Bronchial epithelial cell (primary cell): ENCODE results near the gene HOXB7. TPM values are rescaled to one million over a fixed set of nuclear protein-coding genes. Genes with fewer than 3 reads are reported as not detected.

ENCODE experiments used
- DNase-seq: peaks from one replicate; pipeline ENCODE4 v3.0.0-alpha.2; 2010; ENCODE audit warnings: low read depth
- FAIRE-seq: peaks from 2 replicates; lab custom pipeline; 2011; peaks lifted over from hg19 to GRCh38; lab: Jason Lieb, UNC
- H3K27me3 ChIP-seq: 2 replicates; pipeline ENCODE4 v1.5.1; 2011; ENCODE audit warnings: low read length; ENCODE audit not compliant: control insufficient read depth, insufficient read depth
- H3K36me3 ChIP-seq: 2 replicates; pipeline ENCODE4 v1.5.1; 2011; ENCODE audit warnings: low read length; ENCODE audit not compliant: control insufficient read depth, insufficient read depth
- H3K4me3 ChIP-seq: 2 replicates; pipeline ENCODE4 v1.5.1; 2011; ENCODE audit warnings: mild to moderate bottlenecking, low read depth, low read length, control low read depth
- total RNA-seq: library from RNA; depleted of rRNA; stranded (reverse); fragments of >200 nt; gene quantifications from 2 replicates; pipeline ENCODE4 v1.2.1, GENCODE V29; 2014
- TF ChIP-seq, protein P1 (sequence below): IDR thresholded peaks from 2 replicates; pipeline ENCODE4 v1.5.1; 2011; ENCODE audit warnings: mild to moderate bottlenecking, moderate library complexity, low read length, control low read depth, inconsistent platforms; ENCODE audit not compliant: insufficient read depth, severe bottlenecking

HOXB7 gene
- total RNA-seq, 1 donor from 2014 or later: not detected

DNA sequence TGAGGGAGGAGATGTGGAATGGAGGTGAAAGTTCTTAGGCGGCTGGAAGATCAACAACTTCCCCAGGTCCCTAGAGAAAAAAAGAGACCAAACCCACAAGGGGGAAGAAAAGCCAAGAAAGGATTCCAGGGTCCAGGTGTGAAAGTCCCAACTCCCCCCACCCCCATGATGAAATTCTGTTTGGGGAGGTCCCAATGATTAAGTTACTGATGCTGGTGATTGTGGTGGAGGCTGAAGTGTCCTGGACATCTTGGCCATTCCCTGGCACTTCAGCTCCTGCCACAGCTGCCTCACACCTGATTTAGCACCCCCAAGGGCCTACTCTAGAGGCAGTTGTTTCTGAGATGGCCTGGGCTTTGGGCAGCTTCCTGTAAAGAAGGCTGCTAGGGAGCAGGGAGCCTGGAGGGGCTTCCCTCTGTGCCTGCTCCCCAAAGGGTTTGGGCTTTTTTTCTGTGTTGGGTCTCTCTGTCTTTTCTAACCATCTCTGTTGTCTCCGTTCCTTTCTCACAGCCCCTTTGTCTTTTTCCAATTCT, 45.7 kb downstream of the HOXB7 start:
- peaks cover 82% of the 10 kb centered on the region for H3K27me3 ChIP-seq
- TF ChIP-seq, protein P1, sequence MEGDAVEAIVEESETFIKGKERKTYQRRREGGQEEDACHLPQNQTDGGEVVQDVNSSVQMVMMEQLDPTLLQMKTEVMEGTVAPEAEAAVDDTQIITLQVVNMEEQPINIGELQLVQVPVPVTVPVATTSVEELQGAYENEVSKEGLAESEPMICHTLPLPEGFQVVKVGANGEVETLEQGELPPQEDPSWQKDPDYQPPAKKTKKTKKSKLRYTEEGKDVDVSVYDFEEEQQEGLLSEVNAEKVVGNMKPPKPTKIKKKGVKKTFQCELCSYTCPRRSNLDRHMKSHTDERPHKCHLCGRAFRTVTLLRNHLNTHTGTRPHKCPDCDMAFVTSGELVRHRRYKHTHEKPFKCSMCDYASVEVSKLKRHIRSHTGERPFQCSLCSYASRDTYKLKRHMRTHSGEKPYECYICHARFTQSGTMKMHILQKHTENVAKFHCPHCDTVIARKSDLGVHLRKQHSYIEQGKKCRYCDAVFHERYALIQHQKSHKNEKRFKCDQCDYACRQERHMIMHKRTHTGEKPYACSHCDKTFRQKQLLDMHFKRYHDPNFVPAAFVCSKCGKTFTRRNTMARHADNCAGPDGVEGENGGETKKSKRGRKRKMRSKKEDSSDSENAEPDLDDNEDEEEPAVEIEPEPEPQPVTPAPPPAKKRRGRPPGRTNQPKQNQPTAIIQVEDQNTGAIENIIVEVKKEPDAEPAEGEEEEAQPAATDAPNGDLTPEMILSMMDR: no peak
- no peak for DNase-seq
- FAIRE-seq: no peak
- no peaks in the 10 kb centered on the region for H3K36me3 ChIP-seq
- H3K4me3 ChIP-seq: no peak overlapping the region

DNA sequence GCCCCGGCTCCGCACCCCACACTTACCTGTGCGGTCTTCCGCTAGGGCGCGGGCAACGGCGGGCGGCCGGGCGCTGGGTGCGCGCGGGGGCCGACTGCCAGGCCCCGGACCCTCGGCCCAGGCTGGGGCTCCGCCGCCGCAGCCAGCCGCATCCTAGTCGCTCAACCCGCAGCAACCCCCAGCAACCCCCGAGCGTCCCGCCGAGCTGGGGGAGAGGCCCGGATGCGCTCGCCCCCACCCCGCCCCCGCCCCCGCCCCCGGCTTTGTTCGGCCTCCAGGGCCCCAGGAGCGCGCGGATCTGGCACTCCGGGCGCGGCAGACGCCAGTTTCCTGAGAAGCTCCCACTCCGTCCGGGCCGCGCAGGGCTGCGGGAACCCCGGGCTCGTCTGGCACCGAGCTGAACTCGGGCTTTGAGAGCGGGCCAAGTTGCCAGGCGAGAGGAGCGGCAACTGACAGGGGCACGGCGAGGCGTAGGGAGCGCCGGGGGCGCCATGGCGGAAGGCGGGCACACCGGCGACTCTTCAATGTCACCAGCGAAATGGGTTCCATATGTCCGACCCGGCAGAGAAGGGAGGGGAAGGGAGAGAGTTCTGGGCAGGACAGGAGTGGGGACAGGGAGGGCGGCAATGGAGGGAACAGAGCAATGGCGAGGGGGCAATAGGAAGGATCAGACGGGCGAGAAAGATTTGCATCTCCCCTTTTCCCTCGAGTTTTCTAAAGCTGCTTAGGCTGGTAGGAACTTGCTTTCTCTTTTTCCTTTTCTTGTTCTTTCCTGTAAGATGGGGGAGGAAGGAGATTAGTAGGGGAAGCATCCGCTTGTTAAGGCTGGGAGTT, 46.4 kb downstream of the HOXB7 start:
- FAIRE-seq (no peak), DNase-seq (no peak)
- Histone ChIP-seq H3K4me3 (no peak overlapping the region), H3K27me3 (peaks cover 82% of the 10 kb centered on the region), H3K36me3 (no peaks in the 10 kb centered on the region)
- TF ChIP-seq, protein P1: no peak

DNA sequence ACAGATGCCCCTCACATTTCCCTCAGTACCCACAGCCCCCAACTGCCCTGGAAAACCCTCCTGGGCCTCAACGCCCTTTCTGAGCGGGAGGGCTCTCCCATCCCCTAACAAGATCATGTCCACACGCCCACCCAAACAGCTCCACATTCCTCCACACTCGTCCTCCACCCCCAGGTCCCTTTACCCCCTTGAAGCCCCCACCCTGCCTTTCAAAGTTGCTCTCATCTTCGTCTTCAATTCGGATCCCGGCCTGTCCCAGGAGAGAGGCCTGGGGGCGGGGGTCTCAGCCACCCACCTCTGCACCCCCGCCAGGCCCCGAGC, 47.0 kb downstream of the HOXB7 start:
- DNase-seq (no peak), FAIRE-seq (no peak)
- TF ChIP-seq, protein P1: no peak
- no peaks in the 10 kb centered on the region for H3K36me3 ChIP-seq
- peaks cover 84% of the 10 kb centered on the region for H3K27me3 ChIP-seq
- no peak overlapping the region for H3K4me3 ChIP-seq

GRCh38 chr17:48563385-48563838, 47.4 kb downstream of the HOXB7 start:
- no peak overlapping the region for H3K4me3 ChIP-seq
- H3K27me3 ChIP-seq: peaks cover 84% of the 10 kb centered on the region
- DNase-seq: no peak
- no peak for FAIRE-seq
- TF ChIP-seq, protein P1: no peak
- no peaks in the 10 kb centered on the region for H3K36me3 ChIP-seq

DNA sequence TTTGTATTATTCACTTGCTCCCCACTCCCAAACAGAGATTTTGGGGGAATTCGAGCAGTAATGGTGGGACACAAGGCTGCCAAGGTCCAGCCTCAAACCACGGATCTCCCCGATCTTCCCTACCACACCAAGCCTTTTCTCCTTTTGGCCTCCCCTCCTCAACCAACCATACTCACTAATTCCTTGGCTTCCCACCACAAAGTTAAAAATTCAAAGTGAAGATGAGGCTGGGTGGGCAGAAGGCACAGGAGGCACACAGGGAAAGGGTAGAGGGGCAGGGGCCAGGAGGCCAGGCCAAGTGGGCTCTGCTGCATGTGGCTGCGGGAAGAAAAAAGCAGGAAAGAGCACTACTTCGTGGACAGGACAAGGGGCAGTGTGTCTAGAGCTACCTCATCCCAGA, 47.9 kb downstream of the HOXB7 start:
- H3K27me3 ChIP-seq: peaks cover 87% of the 10 kb centered on the region
- no peak for FAIRE-seq

More for the DNA sequence above, 47.9 kb downstream of the HOXB7 start:
- H3K36me3 ChIP-seq: no peaks in the 10 kb centered on the region
- no peak overlapping the region for H3K4me3 ChIP-seq
- DNase-seq: no peak
- TF ChIP-seq, protein P1: no peak
